K562 (cell line): ENCODE measurements around the gene SMIM30. TPM values are rescaled to one million over a fixed set of nuclear protein-coding genes. Genes with fewer than 3 reads are reported as not detected.

Experiments used
- CGGBP1 ChIP-seq: fragments of 250-450 bp; sonication (Bioruptor Pico); IDR thresholded peaks from 2 replicates; pipeline ENCODE4 v1.9.0; 2021; ENCODE audit warnings: mild to moderate bottlenecking
- CTCF ChIP-seq, 3 experiments: IDR thresholded peaks in 2 of 3; conservative IDR thresholded peaks in 1 of 3; 2 replicates each; pipeline ENCODE4 v1.5.1; 2011 to 2012; ENCODE audit warnings: low read length in 3 of 3, mild to moderate bottlenecking in 3 of 3, control low read depth in 2 of 3, improper control_type of control experiment in 1 of 3, inconsistent platforms in 1 of 3, low read depth in 1 of 3, mixed read lengths in 1 of 3, moderate library complexity in 1 of 3; ENCODE audit not compliant: insufficient read depth in 2 of 3
- DEAF1 ChIP-seq: fragments of 450-650 bp; formaldehyde crosslinking; IDR thresholded peaks from 2 replicates; pipeline ENCODE4 v1.4.0; 2020; ENCODE audit warnings: mild to moderate bottlenecking, moderate library complexity
- ELK1 ChIP-seq: sonication (generic); formaldehyde crosslinking; IDR thresholded peaks from 2 replicates; pipeline ENCODE4 v1.8.1; 2022; ENCODE audit warnings: missing genetic modification reagents
- FOS ChIP-seq: IDR thresholded peaks from 3 replicates; pipeline ENCODE4 v1.6.1; 2011; ENCODE audit not compliant: insufficient read length; ENCODE audit errors: extremely low read depth
- GABPB2 ChIP-seq: fragments of 250-450 bp; sonication (Bioruptor Pico); conservative IDR thresholded peaks from 2 replicates; pipeline ENCODE4 v1.5.1; 2021; ENCODE audit warnings: mild to moderate bottlenecking
- HEY1 ChIP-seq: fragments of 250-450 bp; sonication (Bioruptor Pico); IDR thresholded peaks from 2 replicates; pipeline ENCODE4 v1.5.0; 2020; ENCODE audit warnings: mild to moderate bottlenecking, moderate library complexity, borderline replicate concordance
- MXI1 ChIP-seq: IDR thresholded peaks from 2 replicates; pipeline ENCODE4 v1.6.1; 2011; ENCODE audit warnings: low read depth, mild to moderate bottlenecking, improper control_type of control experiment, low read length
- MYC ChIP-seq, 2 experiments: fragments of 250-450 bp in 1 of 2; sonication (Bioruptor Pico) in 1 of 2; IDR thresholded peaks; 2 replicates each; pipeline versions ENCODE4 v1.5.1 to v1.6.1; 2012 to 2021; ENCODE audit warnings: low read depth in 2 of 2, borderline replicate concordance in 1 of 2, improper control_type of control experiment in 1 of 2, low read length in 1 of 2, mild to moderate bottlenecking in 1 of 2, moderate library complexity in 1 of 2
- SMC3 ChIP-seq: conservative IDR thresholded peaks from 2 replicates; pipeline ENCODE4 v1.6.1; 2011; ENCODE audit warnings: low read depth, low read length, improper control_type of control experiment; ENCODE audit not compliant: insufficient read depth
- TBL1XR1 ChIP-seq, 2 experiments: IDR thresholded peaks; 2 replicates each; pipeline ENCODE4 v1.6.1; 2012; ENCODE audit warnings: improper control_type of control experiment in 2 of 2, low read length in 2 of 2, mild to moderate bottlenecking in 1 of 2
- TGIF2 ChIP-seq: sonication (generic); formaldehyde crosslinking; IDR thresholded peaks from 2 replicates; pipeline ENCODE4 v1.8.1; 2022; ENCODE audit warnings: mild to moderate bottlenecking, missing genetic modification reagents, moderate library complexity
- VEZF1 ChIP-seq: fragments of 200-800 bp; sonication (Bioruptor generic); IDR thresholded peaks from 2 replicates; pipeline ENCODE4 v1.6.1; 2017; ENCODE audit warnings: missing genetic modification characterization, missing compliant biosample characterization
- ZNF583 ChIP-seq: fragments of 250-450 bp; sonication (Bioruptor Pico); IDR thresholded peaks from 2 replicates; pipeline ENCODE4 v1.4.0; 2020
- polyA plus RNA-seq, 8 experiments: library from polyadenylated mRNA; depleted of rRNA in 4 of 8; stranded (reverse) in 5 of 8; unstranded in 3 of 8; fragments of >200 nt; fragmentation: Nextera tagmentation in 2 of 8; fragmentation: Illumina TruSeq in 1 of 8; extraction: Ambion mirVana in 2 of 8; extraction: Trizol in 1 of 8; gene quantifications; 2 replicates each; pipeline versions ENCODE4 v1.2.1 to v1.2.3, GENCODE V29; 2011 to 2014; ENCODE audit warnings: inconsistent platforms in 1 of 8, missing spikeins in 1 of 8
- total RNA-seq, 7 experiments: library from RNA; depleted of rRNA in 6 of 7; stranded (reverse); fragments of >200 nt in 6 of 7; fragmentation: Illumina TruSeq in 2 of 7; extraction: Trizol in 2 of 7; gene quantifications; 2 replicates each; pipeline versions ENCODE4 v1.2.1 to v1.2.3, GENCODE V29; 2011 to 2021; ENCODE audit warnings: low replicate concordance in 1 of 7

Gene SMIM30
- total and polyA plus RNA-seq, 9 of the 15 experiments (the other 6 are each of a cell fraction or from before 2014, with no cell fraction given) = 161 to 891 (median 316) TPM

- TF ChIP-seq CTCF (IDR thresholded peaks at IDR 0.05 in 2 of 3, conservative IDR thresholded peaks at IDR 0.05 in 1 of 3; ENCODE audit: insufficient read depth in 2 of 3, low read depth in 1 of 3, low read length in 3 of 3) (peak; percentile 71 to 87 (median 80)), ELK1 (CRISPR knock-in tag) (no peak), TGIF2 (CRISPR knock-in tag) (no peak), SMC3 (peak; percentile 59), FOS (no peak), CGGBP1 (no peak), MYC (IDR thresholded peaks at IDR 0.05; ENCODE audit: low read depth, low read length) (no peak), MYC (CRISPR knock-in tag; IDR thresholded peaks at IDR 0.05; ENCODE audit: borderline replicate concordance, low read depth) (no peak), GABPB2 (CRISPR knock-in tag) (no peak), ZNF583 (CRISPR knock-in tag) (no peak), HEY1 (no peak), TBL1XR1 (IDR thresholded peaks at IDR 0.05; ENCODE audit: low read length in 2 of 2) (no peak), VEZF1 (CRISPR knock-in tag) (peak; percentile 43), MXI1 (no peak), DEAF1 (peak; percentile 58)
Observed at GRCh38 chr7:113159746-113160339, 41.5 kb upstream of the SMIM30 start (continued).
